ENCODE data around the gene CRYBG2.
A peak's percentile ranks its signal among the peaks of the same experiment; 100 is the strongest.
"Not testable (repeated sequence)": the region's sequence is repeated elsewhere in the genome, so short reads cannot be mapped to it uniquely, and the experiment has no call there.

Gene CRYBG2

DNA sequence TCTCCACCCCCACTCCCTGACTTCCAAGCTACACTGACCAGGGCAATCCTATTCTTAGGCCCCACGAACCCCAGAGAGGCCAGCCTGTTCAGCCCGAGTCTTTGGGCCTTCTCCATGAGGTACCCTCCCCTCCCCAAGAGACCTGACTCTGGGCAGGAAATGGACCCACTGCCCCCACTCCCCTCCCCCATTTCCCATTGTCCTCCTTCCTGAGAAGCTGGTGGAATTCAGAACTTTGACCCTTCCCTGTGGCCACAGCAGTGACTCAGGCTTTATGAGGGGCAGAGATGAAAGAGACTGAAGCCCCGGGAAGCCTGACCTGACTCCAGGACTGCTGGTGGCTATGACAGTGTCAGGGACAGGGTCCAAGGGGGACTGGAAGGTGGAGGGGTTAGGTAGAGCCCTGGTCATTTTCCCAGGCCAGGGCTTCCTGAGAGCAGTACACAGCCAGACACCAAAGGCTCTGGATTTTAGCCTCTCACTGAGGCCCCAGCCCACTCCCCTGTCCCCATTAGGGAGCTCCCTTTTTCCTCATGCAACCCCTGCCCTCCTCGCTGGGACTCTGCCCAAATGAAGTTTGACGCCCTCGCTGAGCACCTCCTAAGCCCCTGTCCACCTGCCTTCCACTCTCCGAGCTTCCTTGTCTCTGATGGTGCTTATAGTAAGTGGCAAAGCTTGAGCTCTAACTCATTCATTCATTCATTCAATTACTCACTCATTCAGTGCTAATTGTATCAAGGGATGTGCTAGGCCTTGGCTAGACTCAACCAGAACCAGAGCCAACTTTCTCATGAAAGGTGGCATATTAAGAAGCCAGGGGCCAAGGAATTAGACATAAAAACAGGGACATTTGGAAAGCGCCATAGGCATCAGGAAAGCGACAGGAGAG, 3.0 kb downstream of the CRYBG2 start:
- FAIRE-seq (no peak), DNase-seq (ENCODE audit: low spot score) (no peak)

DNA sequence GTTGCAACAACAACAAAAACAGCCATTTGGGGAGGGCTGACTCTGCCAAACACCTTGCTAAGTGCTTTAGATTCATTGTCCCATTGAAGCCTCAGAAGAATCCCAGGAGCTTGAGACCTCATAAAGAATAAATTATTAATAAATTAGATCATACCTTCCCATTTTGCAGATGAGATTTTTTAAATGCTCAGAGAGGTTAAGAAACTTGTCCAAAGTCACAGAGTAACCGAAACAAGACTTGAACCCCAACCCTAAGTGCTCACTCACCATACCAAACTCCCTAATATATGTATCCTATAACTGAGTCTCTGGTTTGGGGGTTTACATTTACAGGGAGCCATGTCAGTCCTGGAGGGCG, 3.6 kb downstream of the CRYBG2 start:
- FAIRE-seq (no peak), DNase-seq (ENCODE audit: low spot score) (no peak)

- DNase-seq (ENCODE audit: low spot score) = no peak
- FAIRE-seq = no peak
Observed at GRCh38 chr1:26349877-26350244, 4.1 kb downstream of the CRYBG2 start.

DNA sequence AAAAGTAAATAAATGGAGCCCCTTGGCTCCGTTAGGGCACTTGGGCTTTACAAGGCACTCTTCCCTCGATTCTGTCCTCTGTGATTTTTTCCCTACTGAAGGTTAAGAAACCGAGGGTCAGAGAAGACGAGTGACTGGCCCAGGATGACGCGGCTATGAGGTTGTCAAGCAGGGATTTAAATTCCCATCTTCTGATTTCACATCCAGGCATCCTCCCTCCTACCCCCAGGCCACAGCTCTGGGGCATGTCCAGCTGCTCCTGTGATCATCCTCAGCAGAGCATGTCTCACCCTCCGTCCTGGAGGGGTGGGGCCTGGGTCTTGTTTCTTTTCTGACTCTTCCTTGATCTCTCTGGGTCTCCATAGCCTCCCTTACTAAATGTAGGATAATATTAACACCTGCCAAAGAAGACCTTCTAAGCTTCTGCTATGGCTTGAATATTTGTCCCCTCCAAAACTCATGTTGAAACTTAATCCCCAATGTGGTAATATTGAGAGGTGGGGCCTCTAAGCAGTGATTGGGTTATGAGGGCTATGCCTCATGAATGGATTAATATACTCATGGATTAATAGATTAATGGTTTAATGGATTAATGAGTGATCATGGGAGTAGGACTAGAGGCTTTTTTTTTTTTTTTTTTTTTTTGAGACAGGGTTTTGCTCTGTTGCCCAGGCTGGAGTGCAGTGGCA, 4.6 kb downstream of the CRYBG2 start:
- FAIRE-seq = no peak
- no peak for DNase-seq (ENCODE audit: low spot score)

GRCh38 chr1:26346274-26347033, 7.5 kb downstream of the CRYBG2 start:
- no peak for FAIRE-seq
- DNase-seq (ENCODE audit: low spot score) = no peak

DNA sequence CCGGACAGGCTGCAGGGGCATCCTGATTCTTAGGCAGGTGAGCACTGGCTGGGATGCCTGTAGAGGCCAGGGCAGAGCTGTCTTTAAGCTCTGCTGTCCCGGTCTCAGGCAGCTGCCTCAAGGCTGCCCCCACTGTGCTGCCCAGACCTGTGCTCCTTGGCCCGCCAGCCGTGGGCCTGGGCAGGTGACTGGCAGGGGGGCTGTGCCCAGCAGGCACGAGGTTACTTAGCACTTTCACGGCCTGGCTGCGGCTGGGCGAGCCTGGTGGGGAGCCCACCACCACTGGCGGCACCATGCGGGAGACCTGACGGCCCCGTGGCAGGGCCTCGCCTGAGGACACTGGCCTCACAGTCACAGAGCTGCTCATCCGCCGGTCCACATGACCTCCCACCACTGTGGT, 8.2 kb downstream of the CRYBG2 start:
- FAIRE-seq (no peak), DNase-seq (ENCODE audit: low spot score) (no peak)

GRCh38 chr1:26344147-26344920, 9.6 kb downstream of the CRYBG2 start:
- DNase-seq (ENCODE audit: low spot score) = no peak
- FAIRE-seq = no peak

GRCh38 chr1:26340047-26340481, 13.9 kb downstream of the CRYBG2 start:
- DNase-seq (ENCODE audit: low spot score) = no peak
- peak; percentile 52 for FAIRE-seq

DNA sequence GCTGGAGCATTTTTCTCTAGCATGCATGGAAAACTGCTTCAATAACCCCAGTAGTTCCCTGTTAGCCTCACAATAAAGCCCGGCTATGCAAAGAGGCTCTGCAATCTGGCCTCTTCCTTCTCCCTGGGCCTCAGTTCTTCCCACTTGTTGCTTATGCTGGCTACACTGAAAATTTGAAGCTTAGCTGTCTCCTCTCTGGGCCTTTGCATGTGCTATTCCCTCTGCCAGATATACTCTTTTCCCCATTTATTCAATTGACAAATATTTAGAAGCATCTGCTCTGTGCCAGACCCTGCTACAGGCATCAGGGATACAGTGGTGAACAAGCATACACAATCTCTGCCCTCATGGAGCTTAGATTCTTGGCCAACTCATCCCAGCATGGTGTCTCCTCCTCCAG, 15.3 kb downstream of the CRYBG2 start:
- no peak for FAIRE-seq

DNA sequence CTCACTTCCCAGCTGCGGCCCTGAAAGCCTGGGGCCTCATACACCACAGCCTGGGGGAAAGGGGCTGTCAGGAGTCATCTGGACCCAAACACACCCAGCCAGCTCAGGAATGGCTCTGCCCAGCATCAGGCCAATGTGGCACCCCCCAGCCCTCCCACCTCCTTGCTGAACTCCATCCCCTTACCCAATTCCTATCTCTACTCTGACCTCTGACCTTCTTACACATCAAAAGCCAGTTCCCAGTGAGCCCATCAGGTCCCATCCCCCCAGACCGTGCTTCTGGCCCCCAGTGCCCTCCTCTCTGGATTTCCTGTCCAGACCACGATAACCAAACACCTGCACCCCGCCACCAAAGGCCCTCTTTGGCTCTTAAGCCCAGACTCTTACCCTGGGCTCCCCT, 16.3 kb downstream of the CRYBG2 start:
- FAIRE-seq (no peak), DNase-seq (ENCODE audit: low spot score) (no peak)

More for the DNA sequence above, 15.3 kb downstream of the CRYBG2 start:
- no peak for DNase-seq (ENCODE audit: low spot score)

DNA sequence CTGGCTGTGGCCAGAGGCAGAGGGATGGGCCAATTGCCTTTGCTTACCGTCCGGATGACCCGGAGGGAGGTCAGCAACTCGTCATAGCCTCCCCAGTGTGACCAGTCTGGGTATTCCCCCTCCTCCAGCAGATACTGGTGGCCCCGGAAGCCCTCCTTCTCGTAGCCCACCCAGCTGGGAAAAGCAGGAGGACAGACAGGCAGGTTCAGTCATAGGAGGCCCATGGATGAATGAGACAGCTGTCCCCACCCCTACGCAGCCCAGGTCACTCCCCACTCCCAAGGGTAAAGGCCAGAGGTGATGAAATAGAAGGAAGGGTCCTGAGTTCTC, 16.8 kb downstream of the CRYBG2 start:
- DNase-seq (ENCODE audit: low spot score) = no peak

GRCh38 chr1:26336477-26337205, 17.3 kb downstream of the CRYBG2 start:
- DNase-seq (ENCODE audit: low spot score) (peak; percentile 94), FAIRE-seq (peak; percentile 37)

More for the DNA sequence above, 16.8 kb downstream of the CRYBG2 start:
- no peak for FAIRE-seq

- DNase-seq (ENCODE audit: low spot score) (no peak), FAIRE-seq (no peak)
Observed at GRCh38 chr1:26335774-26336476, 18.0 kb downstream of the CRYBG2 start.

GRCh38 chr1:26333312-26333711, 20.6 kb downstream of the CRYBG2 start:
- not testable (repeated sequence) for FAIRE-seq; DNase-seq (ENCODE audit: low spot score)

DNA sequence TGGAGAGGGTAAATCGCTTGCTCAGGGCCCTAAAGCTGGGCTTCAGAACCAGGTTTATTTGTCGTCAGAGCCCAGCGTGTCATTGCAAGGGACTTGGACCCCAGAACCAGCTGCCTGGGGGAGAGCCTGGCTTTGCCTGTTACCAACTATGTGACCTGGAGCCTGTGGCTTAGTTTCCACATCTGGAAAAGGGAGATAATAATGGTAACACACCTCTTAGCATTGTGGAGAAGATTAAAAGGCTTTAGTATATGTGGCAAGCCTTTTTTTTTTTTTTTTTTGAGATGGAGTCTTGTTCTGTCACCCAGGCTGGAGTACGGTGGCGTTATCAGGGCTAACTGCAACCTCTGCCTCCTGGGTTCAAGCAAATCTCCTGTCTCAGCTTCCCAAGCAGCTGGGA, 23.7 kb downstream of the CRYBG2 start:
- FAIRE-seq (no peak), DNase-seq (ENCODE audit: low spot score) (no peak)

GRCh38 chr1:26329380-26329779, 24.6 kb downstream of the CRYBG2 start:
- not testable (repeated sequence) for DNase-seq (ENCODE audit: low spot score); FAIRE-seq

DNA sequence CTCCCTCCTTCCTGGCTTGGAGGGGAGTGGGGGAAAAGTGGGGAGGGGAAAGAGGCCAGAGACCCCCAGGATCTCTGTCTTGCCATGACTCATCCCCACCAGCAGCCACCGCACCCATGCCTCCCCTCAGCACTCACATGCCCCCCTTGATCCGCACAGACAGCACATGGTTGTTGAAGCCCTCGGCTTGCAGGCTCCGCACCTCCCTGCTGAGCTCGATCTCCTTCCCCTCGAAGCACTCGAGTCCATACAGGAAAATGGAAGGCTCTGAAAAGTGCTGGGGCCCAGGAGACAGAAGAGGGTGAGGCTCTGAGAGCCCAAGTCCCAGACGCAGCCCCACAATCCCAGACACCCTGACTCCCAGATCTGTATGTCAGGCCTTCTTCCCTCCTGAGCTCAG, 25.3 kb downstream of the CRYBG2 start:
- no peak for DNase-seq (ENCODE audit: low spot score)
- no peak for FAIRE-seq

DNA sequence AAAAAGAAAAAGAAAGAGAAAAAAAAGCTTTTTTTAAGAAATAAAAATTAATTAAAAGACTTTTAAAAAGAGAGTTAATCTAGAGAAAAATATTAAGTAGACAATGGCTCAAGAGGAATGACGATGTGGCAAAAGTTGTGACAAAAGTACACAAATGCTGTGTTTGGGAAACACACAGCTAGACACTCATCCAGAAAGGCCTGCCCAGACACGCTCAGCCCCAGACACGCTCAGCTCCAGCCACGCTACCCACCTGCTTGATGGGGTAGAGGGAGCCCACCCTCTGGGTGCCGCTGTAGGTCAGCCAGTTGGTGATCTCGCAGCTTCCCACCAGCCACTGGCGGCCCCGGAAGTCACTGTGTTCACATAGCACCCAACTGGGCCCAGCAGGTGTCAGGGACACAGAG, 26.0 kb downstream of the CRYBG2 start:
- FAIRE-seq = no peak
- DNase-seq (ENCODE audit: low spot score) = no peak

DNA sequence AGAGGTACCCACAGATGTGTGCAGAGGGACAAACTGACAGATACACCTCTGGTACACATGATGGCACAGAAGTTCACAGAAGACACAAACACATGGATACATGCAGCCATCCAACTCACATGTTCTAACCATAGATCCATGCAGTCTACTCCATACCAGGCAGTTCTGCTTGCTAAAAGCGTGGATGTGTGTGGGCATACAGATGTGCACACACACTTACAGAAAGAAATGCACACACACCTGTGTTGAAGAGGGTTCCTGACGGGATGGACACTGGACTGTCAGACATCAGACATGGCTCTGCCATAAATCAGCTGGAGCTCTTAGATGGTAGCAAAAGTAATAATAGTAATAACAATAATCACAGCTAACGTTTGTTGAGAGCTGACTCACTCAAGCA, 29.4 kb downstream of the CRYBG2 start:
- FAIRE-seq (no peak), DNase-seq (ENCODE audit: low spot score) (no peak)

DNA sequence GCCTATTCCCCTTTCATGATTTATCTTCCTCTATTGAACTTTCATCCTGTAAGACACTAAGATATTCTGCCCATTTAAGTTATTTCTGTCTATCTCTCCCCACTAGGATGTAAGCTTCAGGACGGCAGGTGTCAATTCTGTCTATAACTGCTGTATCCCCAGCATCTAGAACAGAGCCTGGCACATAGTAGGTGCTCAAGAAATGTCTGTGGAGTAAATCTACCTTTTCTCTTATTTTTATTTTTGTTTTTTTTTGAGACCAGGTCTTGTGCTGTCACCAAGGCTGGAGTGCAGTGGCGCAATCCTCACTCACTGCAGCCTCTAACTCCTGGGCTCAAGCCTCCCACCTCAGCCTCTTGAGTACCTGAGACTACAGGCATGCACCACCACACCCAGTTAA, 30.5 kb downstream of the CRYBG2 start:
- FAIRE-seq = no peak

More for the DNA sequence above, 30.5 kb downstream of the CRYBG2 start:
- DNase-seq (ENCODE audit: low spot score) = no peak

All from urothelium cell line (cell line).